NCI-H1092 (cell line): ENCODE results near the gene VRK2.
"Not testable (repeated sequence)": the region's sequence is repeated elsewhere in the genome, so short reads cannot be mapped to it uniquely, and the experiment has no call there.

Experiments
- DNase-seq: peaks from one replicate; lab custom pipeline; 2025; lab: John Stamatoyannopoulos, UW

VRK2 gene

GRCh38 chr2:58107803-58108710 lies 61.5 kb downstream of the VRK2 start:
- no peak for DNase-seq

GRCh38 chr2:58109481-58109880 lies 62.9 kb downstream of the VRK2 start:
- no peak for DNase-seq

GRCh38 chr2:58110765-58111164 lies 64.2 kb downstream of the VRK2 start:
- no peak for DNase-seq

GRCh38 chr2:58113563-58113962 lies 67.0 kb downstream of the VRK2 start:
- not testable (repeated sequence) for DNase-seq

- DNase-seq: no peak
These were observed 74.1 kb downstream of the VRK2 start for GRCh38 chr2:58120626-58121229.

GRCh38 chr2:58122040-58122439 lies 75.4 kb downstream of the VRK2 start:
- DNase-seq: no peak

- DNase-seq: no peak
These were observed 75.9 kb downstream of the VRK2 start for GRCh38 chr2:58122540-58122939.

GRCh38 chr2:58127111-58127510 lies 80.5 kb downstream of the VRK2 start:
- DNase-seq: no peak

- no peak for DNase-seq
These were observed 83.6 kb downstream of the VRK2 start for GRCh38 chr2:58130238-58130637.

- no peak for DNase-seq
These were observed 84.8 kb downstream of the VRK2 start for GRCh38 chr2:58131191-58132011.

GRCh38 chr2:58133395-58133794 lies 86.8 kb downstream of the VRK2 start:
- no peak for DNase-seq

GRCh38 chr2:58135861-58136260 lies 89.3 kb downstream of the VRK2 start:
- DNase-seq: no peak

GRCh38 chr2:58137221-58137620 lies 90.6 kb downstream of the VRK2 start:
- DNase-seq: no peak

- DNase-seq: peak; percentile 25
These were observed 91.2 kb downstream of the VRK2 start for GRCh38 chr2:58137856-58138255.

- no peak for DNase-seq
These were observed 91.9 kb downstream of the VRK2 start for GRCh38 chr2:58138396-58139030.

GRCh38 chr2:58140508-58141072 lies 94.0 kb downstream of the VRK2 start:
- DNase-seq: no peak

GRCh38 chr2:58145769-58146168 lies 99.2 kb downstream of the VRK2 start:
- not testable (repeated sequence) for DNase-seq

- no peak for DNase-seq
These were observed 100.1 kb downstream of the VRK2 start for GRCh38 chr2:58146707-58147106.

GRCh38 chr2:58155160-58155778 lies 108.7 kb downstream of the VRK2 start:
- DNase-seq: peak; percentile 45

GRCh38 chr2:58156780-58157179 lies 110.2 kb downstream of the VRK2 start:
- no peak for DNase-seq

- no peak for DNase-seq
These were observed 111.1 kb downstream of the VRK2 start for GRCh38 chr2:58157754-58158153.
